HG03135 (cell line): ENCODE results near the gene ZNF609.

Experiments
- ATAC-seq: cut with Tn5 transposase; IDR thresholded peaks from one replicate; pipeline ENCODE4 v1.9.1; 2021; ENCODE audit warnings: mild to moderate bottlenecking, moderate library complexity; ENCODE audit not compliant: unreplicated experiment

The ZNF609 gene

DNA sequence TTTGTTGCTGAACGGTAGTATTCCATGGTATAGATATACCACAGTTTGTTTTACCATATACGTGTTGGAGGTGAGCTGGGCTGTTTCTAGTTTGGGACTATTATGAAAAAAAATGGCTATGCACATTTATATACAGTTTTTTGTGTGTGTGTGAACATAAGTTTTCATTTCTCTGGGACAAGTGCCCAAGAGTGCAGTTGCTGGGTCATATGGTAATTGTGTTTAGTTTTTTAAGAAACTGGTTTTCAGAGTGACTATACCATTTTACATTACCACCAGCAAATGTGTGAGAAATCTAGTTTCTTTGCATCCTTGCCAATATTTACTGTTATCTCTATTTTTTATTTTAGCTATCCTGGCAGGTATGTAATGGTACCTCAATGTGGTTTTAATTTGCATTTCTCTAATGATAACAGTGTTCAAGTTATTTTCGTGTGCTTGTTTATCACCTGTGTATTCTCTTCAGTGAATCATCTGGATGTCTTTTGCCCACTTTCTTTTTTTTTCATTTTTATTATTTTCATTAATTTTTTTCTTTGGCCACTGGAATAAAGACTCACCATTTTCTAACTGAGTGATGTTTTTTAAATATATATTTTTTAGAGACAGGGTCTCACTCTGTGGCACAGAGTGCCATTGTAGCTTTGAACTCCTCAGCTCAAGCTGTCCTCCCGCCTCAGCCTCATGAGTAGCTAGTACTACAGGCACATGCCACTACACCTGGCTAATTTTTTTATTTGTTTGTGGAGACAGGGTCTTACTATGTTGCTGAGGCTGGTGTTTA lies 75.3 kb downstream of the ZNF609 start:
- ATAC-seq: no peak

DNA sequence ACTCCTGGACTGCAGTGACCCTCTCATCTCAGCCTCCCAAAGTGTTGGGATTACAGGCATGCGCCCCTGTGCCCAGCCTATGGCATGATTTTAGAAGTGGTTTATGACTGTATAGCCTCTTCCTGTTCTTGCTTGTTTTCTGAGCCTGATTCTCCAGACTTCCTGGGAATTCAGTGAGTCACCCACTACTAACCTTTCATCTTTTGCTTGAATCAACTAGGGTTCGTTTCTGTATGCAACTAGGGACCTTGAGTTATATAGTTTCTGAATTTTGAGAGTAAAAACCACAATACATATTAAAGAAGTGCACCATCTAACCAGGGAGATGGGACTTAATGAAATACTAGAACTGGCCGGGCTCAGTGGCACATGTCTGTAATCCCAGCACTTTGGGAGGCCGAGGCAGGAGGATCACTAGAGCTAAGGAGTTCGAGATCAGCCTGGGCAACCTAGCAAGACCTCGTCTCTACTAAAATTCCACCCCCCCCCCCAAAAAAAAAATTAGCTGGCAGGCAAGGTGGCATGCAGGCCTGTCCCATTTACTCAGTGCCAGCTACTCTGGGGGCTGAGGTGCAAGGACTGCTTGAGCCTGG lies 76.0 kb downstream of the ZNF609 start:
- no peak for ATAC-seq

DNA sequence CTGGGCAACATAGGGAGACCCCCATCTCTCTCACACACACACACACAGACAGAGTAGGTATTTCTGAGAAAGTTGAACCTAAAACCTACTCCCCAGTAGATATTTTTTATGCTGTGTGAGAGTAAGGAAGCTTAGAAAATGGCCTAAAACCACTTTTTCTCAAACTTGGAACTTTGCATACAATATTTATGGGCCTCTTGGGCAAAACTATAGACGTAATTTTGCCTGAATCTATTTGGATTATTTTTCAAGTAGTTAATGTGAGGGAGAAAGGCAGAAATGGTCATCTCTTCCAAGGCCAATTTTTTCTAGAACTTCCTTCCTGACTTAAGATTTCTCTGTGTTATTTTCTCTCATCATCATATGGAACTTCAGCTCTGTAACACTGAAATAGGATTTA lies 81.7 kb downstream of the ZNF609 start:
- ATAC-seq: no peak

DNA sequence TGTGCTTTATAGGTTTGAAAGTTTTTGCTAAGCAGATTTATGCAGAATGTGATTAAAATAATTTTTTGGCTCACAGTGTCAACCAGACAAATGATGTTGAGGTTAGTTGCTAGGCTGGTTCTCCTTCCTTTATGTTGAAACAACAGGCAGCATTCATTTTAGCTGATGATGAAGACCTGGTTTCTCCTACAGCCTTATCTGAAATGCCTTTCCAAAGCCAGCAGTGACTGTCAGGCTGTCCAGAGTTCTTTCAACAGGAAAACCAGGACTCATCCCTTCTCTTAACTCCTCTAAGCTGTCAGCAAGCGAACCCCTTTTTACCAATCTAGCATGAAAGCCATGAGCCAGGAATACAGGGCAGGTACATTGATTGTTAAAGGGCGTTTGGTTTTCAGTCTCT lies 84.1 kb downstream of the ZNF609 start:
- no peak for ATAC-seq

DNA sequence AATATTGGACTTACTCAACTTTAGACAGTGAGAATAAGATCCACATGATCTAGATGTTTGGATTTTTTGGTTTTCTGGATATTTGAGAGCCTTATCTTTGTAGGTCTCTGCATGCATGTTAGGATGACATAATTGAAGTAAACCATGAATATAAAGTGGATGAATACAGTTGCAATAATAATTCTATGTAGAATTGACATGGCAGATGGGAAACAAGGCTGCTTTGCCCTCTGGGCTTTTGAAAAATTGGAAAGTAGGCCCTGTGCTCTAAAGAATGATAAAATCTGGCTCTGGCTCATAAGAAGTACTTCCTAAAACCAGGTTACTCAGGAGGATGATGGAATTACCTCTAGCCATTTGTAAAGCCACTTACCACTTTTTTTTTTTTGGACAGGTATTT lies 86.9 kb downstream of the ZNF609 start:
- ATAC-seq: no peak

DNA sequence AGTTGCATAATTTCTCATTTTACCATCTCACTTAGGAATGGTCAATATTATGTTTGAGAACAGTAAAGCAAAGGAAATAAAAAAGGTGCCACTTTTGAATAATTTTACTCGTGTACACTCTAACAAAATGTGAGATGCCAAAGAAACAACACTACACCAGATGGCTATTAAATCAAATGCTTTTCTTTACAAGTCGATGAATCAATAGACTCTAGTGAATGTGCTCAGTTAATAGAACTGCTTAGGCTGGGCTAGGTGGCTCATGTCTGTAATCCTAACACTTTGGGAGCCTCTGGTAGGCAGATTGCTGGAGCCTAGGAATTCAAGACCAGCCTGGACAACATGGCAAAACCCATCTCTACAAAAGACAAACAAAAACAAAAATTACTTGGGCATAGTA lies 87.9 kb downstream of the ZNF609 start:
- ATAC-seq: no peak

DNA sequence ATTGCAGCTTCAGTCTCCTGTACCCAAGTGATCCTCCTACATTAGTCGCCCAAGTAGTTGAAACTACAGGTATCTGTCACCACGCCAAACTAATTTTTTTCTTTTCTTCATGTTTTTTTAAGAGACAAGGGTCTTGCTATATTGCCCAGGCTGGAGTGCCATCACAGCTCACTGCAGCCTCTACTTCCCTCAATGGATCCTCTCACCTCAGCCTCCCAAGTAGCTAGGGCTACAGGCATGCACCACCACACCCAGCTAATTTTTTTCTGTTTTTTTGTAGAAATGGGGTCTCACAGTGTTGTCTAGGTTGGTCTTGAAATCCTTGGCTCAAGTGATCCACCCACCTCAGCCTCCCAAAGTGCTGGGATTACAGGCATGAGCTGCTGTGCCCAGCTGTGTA lies 89.5 kb downstream of the ZNF609 start:
- ATAC-seq: no peak

DNA sequence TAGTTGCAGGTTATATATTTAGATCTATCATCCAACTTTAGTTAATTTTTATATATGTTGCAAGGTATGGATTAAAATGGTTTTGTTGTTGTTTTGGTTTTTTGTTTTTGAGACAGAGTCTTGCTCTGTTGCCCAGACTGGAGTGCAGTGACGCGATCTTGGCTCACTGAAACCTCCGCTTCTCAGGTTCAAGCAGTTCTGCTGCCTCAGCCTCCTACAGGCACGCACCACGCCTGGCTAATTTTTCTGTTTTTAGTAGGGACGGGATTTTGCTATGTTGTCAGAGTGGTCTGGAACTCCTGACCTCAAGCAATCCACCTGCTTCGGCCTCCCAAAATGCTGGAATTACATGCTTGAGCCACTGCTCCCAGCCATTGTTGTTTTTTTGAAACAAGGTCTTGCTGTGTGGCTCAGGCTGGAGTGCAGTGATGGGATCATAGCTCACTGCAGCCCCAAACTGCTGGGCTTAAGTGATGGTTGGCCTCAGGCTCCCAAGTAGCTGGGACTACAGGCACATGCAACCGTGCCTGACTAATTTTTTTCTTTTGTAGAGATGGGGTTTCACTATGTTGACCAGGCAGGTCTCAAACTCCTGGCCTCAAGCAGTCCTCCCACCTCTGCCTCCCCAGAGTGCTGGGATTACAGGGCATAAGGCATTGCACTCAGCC lies 92.0 kb downstream of the ZNF609 start:
- no peak for ATAC-seq

DNA sequence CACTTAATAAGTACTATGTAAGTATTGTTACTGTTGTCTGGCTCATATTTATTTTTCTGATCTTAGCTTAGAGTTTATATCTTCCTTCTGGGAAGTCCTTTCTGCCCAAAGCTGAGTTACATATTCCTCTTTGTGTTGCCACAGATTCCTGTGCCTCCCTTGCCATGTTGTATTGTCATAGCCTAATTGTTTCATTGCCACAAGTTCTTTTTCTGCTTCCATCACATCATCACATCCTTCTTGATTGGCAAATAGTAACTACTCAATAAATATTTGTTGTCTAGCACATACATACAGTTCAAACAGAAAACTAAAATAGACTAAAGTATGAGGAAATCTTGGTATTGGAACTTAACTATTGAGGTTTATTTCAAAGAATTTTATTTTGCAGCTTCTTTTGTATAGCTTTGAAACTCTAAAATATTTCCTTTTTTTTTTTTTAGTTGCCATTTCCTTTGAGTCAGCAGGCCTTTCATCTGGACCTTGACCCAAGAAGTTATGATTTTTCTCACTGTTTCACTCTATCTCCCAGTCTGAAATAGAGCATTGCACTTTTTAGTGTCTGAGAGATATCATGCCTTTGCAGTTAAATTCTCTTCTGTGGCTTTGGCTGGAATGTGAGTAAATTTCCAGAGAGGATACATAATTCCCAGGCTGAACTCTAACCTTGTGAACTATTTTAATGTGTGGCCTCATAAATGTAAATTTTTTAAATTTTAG lies 98.2 kb downstream of the ZNF609 start:
- ATAC-seq: no peak

DNA sequence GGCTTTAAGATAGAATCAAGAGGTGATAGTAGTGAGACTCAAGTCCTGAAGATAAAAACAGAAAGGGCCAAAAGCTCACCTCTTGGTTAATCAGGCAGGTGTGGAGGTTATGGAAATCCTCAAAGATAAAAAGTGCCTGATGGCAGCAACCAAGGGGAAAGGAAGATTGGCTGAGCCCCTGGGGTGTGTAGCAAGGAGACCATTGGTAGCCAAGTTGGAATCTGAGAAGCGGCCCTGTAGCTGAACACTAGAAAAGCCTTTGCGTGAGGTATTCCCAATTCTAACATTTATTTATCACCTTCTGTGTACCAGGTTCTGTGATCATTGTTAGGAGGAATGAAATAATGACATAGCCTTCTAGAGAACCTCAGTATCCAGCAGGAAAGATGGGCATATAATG lies 98.9 kb downstream of the ZNF609 start:
- no peak for ATAC-seq

DNA sequence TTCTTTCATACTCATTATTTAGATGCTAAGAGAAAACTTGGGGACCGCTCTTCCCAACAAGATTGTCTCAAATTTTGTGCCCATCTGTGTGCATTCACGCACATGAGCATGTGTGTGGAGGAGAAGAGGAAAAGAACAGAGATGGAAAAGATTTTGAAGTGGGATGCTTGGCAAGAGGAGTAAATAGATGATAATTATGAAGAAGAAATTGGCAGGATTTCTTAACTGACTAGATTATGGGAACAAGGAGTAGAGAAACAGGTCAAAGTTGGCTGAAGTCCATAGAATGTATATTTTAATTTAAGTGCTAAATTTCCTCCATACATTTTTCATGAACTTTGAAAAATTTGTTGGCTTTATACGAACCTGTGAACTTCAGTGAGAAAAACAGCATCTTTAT lies 100.1 kb downstream of the ZNF609 start:
- no peak for ATAC-seq

DNA sequence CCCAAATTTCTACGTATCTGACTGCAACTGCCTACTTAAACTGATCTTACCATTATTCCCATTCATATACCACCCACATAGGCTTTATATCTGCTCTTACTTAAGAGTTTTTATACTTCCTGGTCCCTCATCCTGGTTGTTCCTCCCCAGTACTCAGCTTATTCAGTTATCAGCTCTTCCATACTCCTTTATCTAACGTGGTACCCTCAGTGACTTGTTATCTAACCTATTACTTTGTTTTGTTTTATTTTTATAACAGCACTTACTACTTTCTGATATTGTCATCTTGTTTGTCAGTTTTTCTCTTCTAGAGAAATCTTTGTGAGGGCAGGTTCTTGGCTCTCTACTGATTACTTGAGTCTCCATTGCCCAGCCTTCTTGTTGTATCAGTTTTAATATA lies 100.6 kb downstream of the ZNF609 start:
- ATAC-seq: no peak

DNA sequence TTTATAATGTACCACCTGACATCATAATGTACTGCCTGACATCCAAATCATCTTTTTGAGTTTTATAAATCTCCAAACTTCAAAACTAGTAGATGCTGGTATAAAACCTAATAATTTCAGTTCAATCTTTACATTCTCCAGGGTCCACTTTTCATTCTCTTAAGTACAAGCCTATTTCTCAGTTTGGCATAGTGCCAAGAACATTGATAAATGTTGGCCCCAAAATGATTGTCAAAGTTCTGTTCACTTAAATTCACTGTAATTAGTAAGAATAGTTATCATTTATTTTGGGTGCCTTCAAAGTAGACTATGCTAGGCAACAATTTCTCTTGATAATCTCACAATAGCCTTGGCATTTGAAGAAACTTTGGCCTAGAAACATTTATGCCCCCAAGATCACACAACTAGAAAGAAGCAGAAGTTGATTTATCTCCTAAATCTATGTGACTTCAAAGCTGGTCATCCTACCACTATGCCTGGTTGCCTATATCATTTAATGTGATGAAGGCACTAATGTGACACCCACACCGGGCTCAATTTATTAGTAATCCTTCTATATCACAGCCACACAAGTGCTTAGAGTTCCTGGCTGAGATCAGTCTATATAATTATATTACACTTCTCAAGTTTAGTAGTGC lies 101.7 kb downstream of the ZNF609 start:
- ATAC-seq: no peak

DNA sequence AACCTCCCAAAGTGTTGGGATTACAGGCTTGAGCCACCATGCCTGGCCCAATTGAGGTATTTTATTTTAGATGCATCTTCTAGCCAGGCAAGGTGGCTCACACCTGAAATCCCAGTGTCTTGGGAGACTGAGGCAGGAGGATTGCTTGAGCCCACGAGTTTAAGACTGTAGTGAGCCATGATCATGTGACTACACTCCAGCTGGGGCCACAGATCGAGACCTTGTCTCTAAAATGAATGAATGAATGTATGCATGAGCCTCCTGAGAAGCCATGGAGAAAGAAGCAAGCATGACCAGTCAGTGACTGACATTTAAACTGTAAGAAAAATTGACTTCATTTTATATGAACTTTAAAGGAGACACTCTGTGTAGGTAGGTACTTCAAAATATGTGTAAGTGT lies 105.7 kb downstream of the ZNF609 start:
- ATAC-seq: no peak

DNA sequence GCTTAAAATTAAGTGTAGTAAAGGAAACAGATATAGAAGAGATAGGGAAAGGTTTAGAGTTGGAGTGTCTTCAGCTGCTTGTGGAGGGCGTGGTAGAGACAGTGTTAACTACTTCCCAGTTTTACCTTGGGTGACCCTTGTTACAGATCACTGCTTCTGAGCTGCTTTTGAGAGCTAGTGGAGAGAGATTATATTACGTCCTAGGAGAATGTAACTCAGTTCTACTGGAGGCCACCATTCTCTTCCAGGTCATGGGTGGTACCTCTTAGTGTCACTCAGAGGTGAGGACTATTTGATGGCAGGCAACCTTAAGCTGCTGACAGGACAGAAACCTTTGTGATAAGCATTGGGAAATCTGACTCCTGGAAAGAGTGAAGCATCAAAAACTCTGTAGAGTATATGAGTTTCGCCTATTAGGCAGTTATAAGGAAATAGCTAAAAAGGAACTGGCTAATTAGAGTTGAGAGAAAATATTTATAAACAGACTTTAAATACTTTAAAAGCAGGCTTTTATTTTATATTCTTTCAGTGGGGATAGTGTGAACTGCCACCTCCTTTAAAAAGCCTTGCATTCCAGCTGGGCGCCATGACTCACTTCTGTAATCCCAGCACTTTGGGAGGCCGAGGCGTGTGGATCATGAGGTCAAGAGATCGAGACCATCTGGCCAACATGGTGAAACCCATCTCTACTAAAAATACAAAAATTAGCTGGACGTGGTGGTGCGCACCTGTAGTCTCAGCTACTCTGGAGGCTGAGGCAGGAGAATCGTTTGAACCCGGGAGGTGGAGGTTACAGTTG lies 106.5 kb downstream of the ZNF609 start:
- ATAC-seq: no peak

DNA sequence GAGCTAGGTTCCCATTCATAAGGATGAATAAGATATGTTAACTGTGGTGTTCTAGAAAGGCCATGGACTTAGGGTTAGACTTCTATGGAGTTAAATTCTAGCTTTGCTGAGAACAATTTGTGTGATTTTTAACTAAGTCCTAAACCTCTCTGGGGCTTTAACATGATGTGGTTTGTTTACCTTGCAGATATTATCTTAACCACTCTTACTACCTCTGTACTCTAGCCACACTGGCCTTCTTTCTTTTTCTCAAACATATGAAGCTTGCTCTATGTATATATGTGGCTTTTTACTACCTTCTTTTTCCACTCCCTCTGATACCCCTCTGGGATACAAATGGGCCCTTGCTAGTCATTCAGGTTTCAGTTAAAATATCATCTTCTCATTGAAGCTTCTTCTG lies 108.4 kb downstream of the ZNF609 start:
- no peak for ATAC-seq

DNA sequence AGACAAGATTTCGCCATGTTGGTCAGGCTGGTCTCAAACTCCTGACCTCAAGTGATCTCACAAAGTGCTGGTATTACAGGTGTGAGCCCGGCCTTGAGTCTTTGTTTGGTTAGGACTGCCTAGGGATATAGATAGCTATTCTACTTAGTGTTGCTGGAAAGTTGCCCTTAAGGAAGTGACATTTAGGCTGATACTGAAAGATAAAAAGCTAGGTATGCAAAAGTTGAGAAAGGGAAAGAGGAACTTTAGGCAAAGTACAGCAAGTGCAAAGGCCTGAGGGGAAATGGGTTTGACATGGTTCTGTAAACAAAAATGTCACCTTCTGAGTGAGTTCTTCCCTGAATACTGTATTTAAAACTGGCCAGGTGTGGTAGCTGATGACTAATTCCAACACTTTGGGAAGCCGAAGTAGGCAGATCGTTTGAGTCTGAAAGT lies 111.5 kb downstream of the ZNF609 start:
- ATAC-seq: peak; percentile 54

DNA sequence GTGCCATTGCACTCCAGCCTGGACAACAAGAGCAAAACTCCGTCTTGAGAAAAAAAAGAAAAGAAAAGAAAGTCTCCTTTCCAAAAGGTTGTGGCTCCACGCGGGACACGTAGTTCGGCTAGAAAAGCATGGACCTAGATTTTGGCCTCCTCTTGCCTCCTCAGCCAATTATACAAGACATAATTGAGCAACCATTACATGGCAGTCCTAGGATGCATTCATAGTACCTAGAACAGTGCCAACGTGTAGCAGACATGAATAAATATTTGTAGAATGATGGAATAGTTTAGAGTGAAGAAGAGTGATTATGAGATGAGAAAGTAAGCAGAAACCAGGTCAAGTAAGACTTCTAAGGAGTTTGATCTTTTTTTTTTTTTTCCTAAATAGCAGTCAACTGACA lies 112.5 kb downstream of the ZNF609 start:
- no peak for ATAC-seq

DNA sequence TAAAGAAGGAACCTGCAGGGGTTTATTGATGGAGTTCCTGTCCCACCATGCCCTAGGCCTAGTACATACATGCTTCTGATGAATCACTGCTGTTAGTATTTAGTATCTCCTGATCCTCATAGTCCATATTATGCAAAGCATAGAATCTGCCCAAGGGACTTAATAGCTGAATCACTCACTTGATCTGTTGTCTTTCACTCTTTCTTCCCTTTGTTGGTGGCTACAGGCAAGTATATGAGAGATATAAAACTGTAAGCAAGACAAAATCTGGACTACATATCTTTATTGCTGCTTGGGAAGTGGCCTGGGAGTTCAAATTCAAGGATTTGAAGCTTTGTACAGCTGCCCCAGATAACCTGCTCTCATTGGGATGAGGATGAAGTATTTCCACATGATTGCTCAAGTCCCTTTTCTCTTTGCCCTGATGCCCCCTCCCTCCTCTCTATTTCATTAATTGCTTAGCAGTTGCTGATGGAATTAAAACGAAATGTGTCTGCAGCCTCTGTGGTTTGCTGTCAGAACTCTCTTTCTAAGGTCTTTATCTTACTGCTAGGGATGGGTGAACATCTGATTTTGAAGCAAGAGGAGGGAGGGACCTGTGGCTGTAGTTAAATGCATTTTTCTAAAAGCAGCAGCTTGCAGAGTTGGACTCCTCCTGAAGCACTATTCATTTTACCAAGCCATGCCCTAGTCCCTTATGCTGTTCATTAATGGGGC lies 114.1 kb downstream of the ZNF609 start:
- no peak for ATAC-seq
